Ishikawa (cell line): ENCODE data around the gene SBF2.

Experiments
- CEBPB ChIP-seq: IDR thresholded peaks from 2 replicates; pipeline ENCODE4 v1.6.1; 2012
- CREB1 ChIP-seq: IDR thresholded peaks from 2 replicates; pipeline ENCODE4 v1.6.1; 2012; ENCODE audit warnings: low read depth
- FOXM1 ChIP-seq: IDR thresholded peaks from 2 replicates; pipeline ENCODE4 v1.6.1; 2012; ENCODE audit warnings: low read depth, borderline replicate concordance
- RAD21 ChIP-seq: IDR thresholded peaks from 2 replicates; pipeline ENCODE4 v1.6.1; 2012; ENCODE audit warnings: low read depth
- TAF1 ChIP-seq: IDR thresholded peaks from 2 replicates; pipeline ENCODE4 v1.6.1; 2012; ENCODE audit warnings: low read depth, mild to moderate bottlenecking
- ZBTB7A ChIP-seq: IDR thresholded peaks from 2 replicates; pipeline ENCODE4 v1.6.1; 2012; ENCODE audit warnings: low read depth
- TF ChIP-seq, protein P1 (sequence below): IDR thresholded peaks from 2 replicates; pipeline ENCODE4 v1.6.1; 2012
- TF ChIP-seq, protein P2 (sequence below): IDR thresholded peaks from 2 replicates; pipeline ENCODE4 v1.6.1; 2012

DNA sequence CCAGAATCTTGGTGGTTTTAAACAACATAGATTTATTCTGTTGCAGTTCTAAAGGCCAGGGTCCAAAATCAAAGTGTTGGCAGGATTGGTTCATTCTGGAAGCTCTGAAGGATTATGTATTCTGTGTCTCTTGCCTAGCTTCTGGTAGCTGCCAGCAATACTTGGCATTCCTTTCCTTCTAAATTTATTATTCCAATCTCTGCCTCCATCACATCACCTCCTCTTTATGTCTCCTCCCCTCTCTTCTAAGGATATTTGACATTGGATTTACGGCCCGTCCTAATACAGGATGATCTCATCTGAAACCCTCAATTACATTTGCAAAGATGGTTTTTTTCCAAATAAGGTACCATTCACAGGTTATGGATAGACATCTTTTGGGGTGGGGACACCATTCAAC lies 186.5 kb downstream of the SBF2 start:
- TF ChIP-seq CEBPB, result no peak
- no peak for TF ChIP-seq FOXM1
- no peak for TF ChIP-seq ZBTB7A
- TF ChIP-seq, protein P1, sequence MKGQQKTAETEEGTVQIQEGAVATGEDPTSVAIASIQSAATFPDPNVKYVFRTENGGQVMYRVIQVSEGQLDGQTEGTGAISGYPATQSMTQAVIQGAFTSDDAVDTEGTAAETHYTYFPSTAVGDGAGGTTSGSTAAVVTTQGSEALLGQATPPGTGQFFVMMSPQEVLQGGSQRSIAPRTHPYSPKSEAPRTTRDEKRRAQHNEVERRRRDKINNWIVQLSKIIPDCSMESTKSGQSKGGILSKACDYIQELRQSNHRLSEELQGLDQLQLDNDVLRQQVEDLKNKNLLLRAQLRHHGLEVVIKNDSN, result no peak
- TF ChIP-seq, protein P2, sequence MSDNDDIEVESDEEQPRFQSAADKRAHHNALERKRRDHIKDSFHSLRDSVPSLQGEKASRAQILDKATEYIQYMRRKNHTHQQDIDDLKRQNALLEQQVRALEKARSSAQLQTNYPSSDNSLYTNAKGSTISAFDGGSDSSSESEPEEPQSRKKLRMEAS, result no peak
- TF ChIP-seq RAD21, result no peak
- no peak for TF ChIP-seq CREB1
- TF ChIP-seq TAF1, result no peak
